Stimulated activated naive CD4-positive, alpha-beta T cell treated with Interleukin-2 at 50 U/mL for 16 hours (primary cell): ENCODE data around the gene SH3TC1.
A peak's percentile ranks its signal among the peaks of the same experiment; 100 is the strongest.

ENCODE experiments used
- DNase-seq: peaks from one replicate; lab custom pipeline; 2025; lab: John Stamatoyannopoulos, UW

Gene SH3TC1

GRCh38 chr4:8230033-8230432 is 30.9 kb downstream of the SH3TC1 start:
- no peak for DNase-seq

GRCh38 chr4:8230891-8231290 is 31.8 kb downstream of the SH3TC1 start:
- no peak for DNase-seq

GRCh38 chr4:8231551-8232049 is 32.5 kb downstream of the SH3TC1 start:
- no peak for DNase-seq

- no peak for DNase-seq
These were observed 33.7 kb downstream of the SH3TC1 start for GRCh38 chr4:8232748-8233147.

- DNase-seq, result no peak
These were observed 34.8 kb downstream of the SH3TC1 start for GRCh38 chr4:8233672-8234484.

GRCh38 chr4:8234715-8235114 is 35.6 kb downstream of the SH3TC1 start:
- DNase-seq, result no peak

- DNase-seq, result no peak
These were observed 36.1 kb downstream of the SH3TC1 start for GRCh38 chr4:8235224-8235623.

- no peak for DNase-seq
These were observed 36.6 kb downstream of the SH3TC1 start for GRCh38 chr4:8235686-8236085.

- DNase-seq, result no peak
These were observed 37.2 kb downstream of the SH3TC1 start for GRCh38 chr4:8236106-8236919.

GRCh38 chr4:8236920-8237195 is 37.8 kb downstream of the SH3TC1 start:
- no peak for DNase-seq

- DNase-seq, result no peak
These were observed 38.3 kb downstream of the SH3TC1 start for GRCh38 chr4:8237256-8237989.

GRCh38 chr4:8238036-8238511 is 39.0 kb downstream of the SH3TC1 start:
- DNase-seq, result no peak

- no peak for DNase-seq
These were observed 39.5 kb downstream of the SH3TC1 start for GRCh38 chr4:8238515-8239053.

GRCh38 chr4:8239226-8239625 is 40.1 kb downstream of the SH3TC1 start:
- DNase-seq, result no peak

- no peak for DNase-seq
These were observed 40.6 kb downstream of the SH3TC1 start for GRCh38 chr4:8239661-8240060.

- DNase-seq, result no peak
These were observed 41.3 kb downstream of the SH3TC1 start for GRCh38 chr4:8240211-8241041.

- DNase-seq, result no peak
These were observed 42.2 kb downstream of the SH3TC1 start for GRCh38 chr4:8241211-8241779.

GRCh38 chr4:8241895-8242696 is 43.0 kb downstream of the SH3TC1 start:
- DNase-seq, result peak; percentile 65

GRCh38 chr4:8242782-8243560 is 43.9 kb downstream of the SH3TC1 start:
- no peak for DNase-seq
